Activated CD8-positive, alpha-beta memory T cell treated with anti-CD3 and anti-CD28 coated beads for 36 hours (primary cell): ENCODE measurements around the gene ADAMTS9. TPM values are rescaled to one million over a fixed set of nuclear protein-coding genes. Genes with fewer than 3 reads are reported as not detected.

ENCODE experiments used
- CTCF ChIA-PET: fragments of 350-600 bp; sonication (Branson Sonifier 250); formaldehyde crosslinking; loops from one replicate; lab custom pipeline; 2021; ENCODE audit warnings: antibody characterized with exemption; lab: Charles Lee
- POLR2A ChIA-PET: fragments of 350-600 bp; sonication (Branson Sonifier 250); formaldehyde crosslinking; loops from one replicate; lab custom pipeline; 2021; ENCODE audit warnings: antibody characterized with exemption; lab: Charles Lee
- total RNA-seq, 2 experiments: library from RNA; stranded (reverse); gene quantifications; one replicate each; pipeline ENCODE4 v1.2.3, GENCODE V29; 2021

ADAMTS9 gene
- total RNA-seq, 2 experiments from 2014 or later, result not detected

DNA sequence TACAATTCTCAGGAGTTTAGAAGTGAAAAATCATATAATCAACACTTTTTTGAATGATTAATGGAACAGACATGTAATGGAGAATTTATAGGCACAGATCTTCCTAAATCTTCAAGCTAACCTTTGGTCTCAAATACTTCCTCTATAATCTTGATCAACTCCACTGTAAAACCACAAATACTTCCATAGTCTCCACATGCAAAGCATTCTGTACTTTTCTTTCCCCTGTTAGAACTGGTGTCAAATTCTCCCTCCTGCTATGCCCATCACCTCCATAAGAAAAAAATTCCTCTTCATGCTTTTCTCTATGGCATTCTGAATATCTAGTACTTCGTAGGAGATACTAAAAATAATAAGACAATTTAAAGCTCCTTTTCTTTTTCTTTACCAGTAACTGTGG is 214.3 kb downstream of the ADAMTS9 start:
- CTCF ChIA-PET, result interaction anchor here (2.9 kb wide), 1 partner anchor 11 kb away, joined by 10 read pairs; no protein-coding TSS in a partner anchor

DNA sequence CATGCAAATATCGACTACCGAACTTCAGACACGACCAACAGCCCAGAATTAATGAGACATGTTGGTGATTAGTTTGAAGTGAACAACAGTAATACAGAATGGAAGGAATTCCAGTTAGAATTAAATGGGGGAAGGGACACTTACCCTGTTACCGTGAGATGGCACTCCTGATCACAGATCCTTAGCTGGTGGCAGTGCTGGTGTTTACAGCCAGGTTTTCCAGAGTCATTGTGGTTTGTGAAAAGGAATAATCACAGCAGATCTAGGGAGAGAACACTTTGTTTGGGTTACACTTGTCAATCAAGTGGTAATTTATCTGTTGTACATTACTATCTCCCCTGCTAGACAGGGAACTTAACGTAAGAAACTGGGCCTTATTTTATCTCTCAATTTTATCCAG is 217.4 kb downstream of the ADAMTS9 start:
- POLR2A ChIA-PET, result no interaction called here

More for the DNA sequence above, 214.3 kb downstream of the ADAMTS9 start:
- POLR2A ChIA-PET, result no interaction called here

DNA sequence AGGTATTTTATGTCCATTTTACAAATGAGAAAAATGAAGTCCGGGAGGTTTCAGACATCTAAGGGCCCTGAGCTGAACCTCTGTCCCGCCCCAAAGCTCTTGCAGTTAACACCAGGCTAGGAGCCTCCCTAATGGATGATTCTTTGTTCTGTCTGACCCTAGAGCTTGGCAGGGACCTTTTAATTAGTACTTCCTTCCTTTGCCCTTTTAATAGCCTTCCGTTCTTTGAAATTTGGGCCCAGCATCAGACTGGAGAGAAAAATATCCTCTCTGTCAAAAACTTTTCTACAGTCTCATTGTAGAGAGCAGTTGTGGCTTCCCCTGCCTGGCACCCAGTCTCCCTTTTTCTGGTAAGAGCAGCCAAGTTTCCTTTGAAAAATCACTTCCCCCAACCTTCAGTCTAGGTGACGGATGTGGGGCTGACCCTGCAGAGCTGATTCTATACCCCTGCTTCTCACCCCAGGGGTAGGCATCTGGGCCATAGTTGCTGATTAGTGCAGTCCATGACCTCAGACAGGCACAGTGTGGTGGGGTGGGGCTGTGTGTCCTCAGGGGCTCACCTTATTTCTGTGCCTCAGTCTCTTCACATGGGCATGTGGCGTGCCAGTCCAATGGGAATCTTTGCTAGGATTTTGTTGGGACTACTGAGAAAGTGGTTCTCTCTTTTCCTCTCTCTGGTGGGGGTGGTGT is 220.4 kb downstream of the ADAMTS9 start:
- POLR2A ChIA-PET, result no interaction called here
- CTCF ChIA-PET, result no interaction called here

More for the DNA sequence above, 217.4 kb downstream of the ADAMTS9 start:
- CTCF ChIA-PET, result no interaction called here
